Activated T-cell treated with anti-CD3 and anti-CD28 coated beads, Interleukin-2, amount 50 U/mL, for 24 hours (primary cell): Measurements from ENCODE around the gene MARCHF9.
"Not testable (repeated sequence)": the region's sequence is repeated elsewhere in the genome, so short reads cannot be mapped to it uniquely, and the experiment has no call there.

Source experiments
- DNase-seq: peaks from one replicate; pipeline ENCODE4 v3.0.0-alpha.2; 2020
- H3K27ac Mint-ChIP-seq: 2 replicates; pipeline ENCODE4 v1.8.0; 2020; ENCODE audit warnings: mild to moderate bottlenecking, mixed read lengths
- H3K27me3 Mint-ChIP-seq: 2 replicates; pipeline ENCODE4 v1.8.0; 2020; ENCODE audit warnings: mixed read lengths
- H3K36me3 Mint-ChIP-seq: 2 replicates; pipeline ENCODE4 v1.8.0; 2020; ENCODE audit warnings: low read depth, mixed read lengths
- H3K4me1 Mint-ChIP-seq: 2 replicates; pipeline ENCODE4 v1.8.0; 2020; ENCODE audit warnings: low read depth, mixed read lengths
- H3K4me3 Mint-ChIP-seq: 2 replicates; pipeline ENCODE4 v1.8.0; 2020; ENCODE audit warnings: mild to moderate bottlenecking, moderate library complexity, mixed read lengths
- H3K9me3 Mint-ChIP-seq: 2 replicates; pipeline ENCODE4 v1.8.0; 2020; ENCODE audit warnings: mixed read lengths

Gene MARCHF9

DNA sequence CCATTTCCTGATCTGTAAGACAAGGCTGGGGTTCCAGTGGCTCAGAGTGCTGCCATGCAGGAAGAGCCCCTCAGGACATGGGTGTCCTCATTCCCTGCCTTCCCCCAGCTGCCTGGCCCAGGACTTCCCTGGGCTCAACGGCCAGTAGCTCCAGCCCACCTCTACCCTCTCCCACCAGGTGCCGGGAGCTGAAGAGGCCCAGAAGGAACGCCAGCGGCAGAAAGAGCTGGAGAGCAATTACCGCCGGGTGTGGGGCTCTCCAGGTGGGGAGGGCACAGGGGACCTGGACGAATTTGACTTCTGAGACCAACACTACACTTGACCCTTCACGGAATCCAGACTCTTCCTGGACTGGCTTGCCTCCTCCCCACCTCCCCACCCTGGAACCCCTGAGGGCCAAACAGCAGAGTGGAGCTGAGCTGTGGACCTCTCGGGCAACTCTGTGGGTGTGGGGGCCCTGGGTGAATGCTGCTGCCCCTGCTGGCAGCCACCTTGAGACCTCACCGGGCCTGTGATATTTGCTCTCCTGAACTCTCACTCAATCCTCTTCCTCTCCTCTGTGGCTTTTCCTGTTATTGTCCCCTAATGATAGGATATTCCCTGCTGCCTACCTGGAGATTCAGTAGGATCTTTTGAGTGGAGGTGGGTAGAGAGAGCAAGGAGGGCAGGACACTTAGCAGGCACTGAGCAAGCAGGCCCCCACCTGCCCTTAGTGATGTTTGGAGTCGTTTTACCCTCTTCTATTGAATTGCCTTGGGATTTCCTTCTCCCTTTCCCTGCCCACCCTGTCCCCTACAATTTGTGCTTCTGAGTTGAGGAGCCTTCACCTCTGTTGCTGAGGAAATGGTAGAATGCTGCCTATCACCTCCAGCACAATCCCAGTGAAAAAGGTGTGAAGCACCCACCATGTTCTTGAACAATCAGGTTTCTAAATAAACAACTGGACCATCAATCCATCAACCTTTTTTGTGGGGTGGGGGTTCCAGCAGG, 34.0 kb upstream of the MARCHF9 start:
- no peak for DNase-seq
- peaks cover 70% of the 10 kb centered on the region for H3K36me3 Mint-ChIP-seq
- H3K9me3 Mint-ChIP-seq = no peaks in the 10 kb centered on the region
- H3K27me3 Mint-ChIP-seq = no peaks in the 10 kb centered on the region
- H3K4me1 Mint-ChIP-seq = peaks cover 4% of the 10 kb centered on the region
- H3K4me3 Mint-ChIP-seq = no peak overlapping the region
- H3K27ac Mint-ChIP-seq = peak overlapping the region; percentile 61

DNA sequence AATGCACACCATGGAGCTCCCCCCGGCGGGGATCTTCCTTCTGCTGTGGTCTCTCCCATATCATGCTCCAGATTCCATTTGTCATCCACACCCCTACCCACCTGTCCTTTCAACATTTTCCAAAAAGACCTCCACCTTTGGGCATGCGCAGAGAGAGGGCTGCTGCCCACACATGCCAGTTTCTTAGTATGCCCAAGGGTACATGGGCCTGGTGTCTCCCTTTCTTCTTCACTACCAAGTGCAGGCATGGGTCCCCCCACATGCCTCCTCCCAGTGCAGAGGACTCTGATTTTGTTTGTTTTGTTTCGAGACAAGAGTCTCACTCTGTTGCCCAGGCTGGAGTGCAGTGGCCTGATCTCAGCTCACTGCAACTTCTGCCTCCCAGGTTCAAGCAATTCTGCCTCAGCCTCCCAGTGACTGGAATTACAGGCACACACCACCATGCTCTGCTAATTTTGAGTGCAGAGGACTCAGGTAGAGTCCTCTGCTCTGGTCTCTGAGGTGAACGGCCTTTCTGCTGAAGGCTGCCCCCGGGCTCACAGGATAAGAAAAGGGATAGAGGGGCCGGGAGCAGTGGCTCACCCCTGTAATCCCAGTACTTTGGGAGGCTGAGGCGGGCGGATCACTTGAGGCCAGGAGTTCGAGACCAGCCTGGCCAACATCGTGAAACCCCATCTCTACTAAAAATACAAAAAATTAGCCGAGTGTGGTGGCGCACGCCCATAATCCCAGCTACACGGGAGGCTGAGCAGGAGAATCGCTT, 32.9 kb upstream of the MARCHF9 start:
- H3K4me3 Mint-ChIP-seq, H3K27me3 Mint-ChIP-seq, DNase-seq, H3K9me3 Mint-ChIP-seq, H3K4me1 Mint-ChIP-seq: not testable (repeated sequence)
- peak overlapping the region; percentile 55 for H3K27ac Mint-ChIP-seq
- peaks cover 67% of the 10 kb centered on the region for H3K36me3 Mint-ChIP-seq

DNA sequence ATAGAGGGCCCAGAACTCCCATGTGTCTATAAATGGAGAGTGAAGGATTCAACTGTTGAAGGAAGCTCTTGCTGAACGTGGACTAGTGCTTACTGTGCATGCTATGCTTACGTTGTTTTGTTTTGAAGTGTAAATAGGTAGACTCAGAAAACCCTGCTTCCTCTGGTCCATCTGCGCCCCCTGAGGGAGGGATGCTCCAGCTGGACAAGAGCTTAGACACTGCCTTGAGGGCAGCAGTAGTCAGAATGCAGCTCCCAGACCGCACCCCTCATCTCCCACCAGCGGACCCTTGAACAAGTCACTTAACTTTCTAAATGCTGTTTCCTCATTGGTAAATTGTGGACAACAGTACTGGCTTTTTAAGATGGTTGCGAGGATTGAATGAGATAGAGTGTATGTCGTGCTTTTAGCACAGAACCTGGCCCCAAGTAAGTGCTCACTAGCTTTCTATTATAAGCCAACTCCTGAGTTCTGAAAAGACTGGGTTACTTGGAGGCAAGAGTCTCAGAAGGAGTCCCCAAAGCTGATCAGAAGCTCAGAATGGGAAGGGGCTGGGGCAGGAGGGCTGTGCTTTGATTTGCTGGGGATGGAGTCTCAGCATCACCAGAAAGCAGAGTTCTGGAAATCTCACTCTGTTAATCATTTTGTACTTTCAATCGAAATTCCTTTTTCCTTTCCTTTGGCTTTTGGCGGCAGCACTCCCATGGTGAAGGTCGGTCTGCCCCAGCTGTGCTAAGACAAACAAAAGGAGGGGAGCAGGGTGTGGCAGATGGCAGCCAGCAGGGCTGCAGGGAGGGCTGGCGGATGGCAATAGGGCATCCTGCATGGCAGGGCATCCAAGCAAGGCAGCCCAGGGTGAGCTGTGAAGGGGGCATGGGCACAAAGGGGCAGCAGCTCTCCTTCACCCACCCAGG, 31.9 kb upstream of the MARCHF9 start:
- no peaks in the 10 kb centered on the region for H3K27me3 Mint-ChIP-seq
- H3K27ac Mint-ChIP-seq = peak overlapping the region; percentile 81
- no peaks in the 10 kb centered on the region for H3K9me3 Mint-ChIP-seq
- H3K4me1 Mint-ChIP-seq = peaks cover 5% of the 10 kb centered on the region
- DNase-seq = peak; percentile 30
- H3K4me3 Mint-ChIP-seq = no peak overlapping the region
- H3K36me3 Mint-ChIP-seq = peaks cover 71% of the 10 kb centered on the region

DNA sequence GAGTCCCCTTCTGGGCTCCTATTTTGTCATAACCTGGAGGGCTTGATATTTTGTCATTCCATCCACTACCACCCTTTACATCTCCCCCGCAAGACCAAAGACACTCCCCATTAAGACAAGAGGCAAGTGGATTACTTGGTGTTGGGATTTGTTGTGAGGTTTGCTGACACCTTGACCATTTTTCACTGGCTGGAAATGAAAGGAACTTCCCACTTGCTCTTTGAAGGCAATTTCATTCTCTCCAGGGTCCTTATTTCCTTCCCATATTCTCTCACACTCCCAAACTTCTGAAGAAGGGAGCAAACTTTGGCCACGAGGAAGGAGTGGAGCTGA, 31.3 kb upstream of the MARCHF9 start:
- H3K27me3 Mint-ChIP-seq = no peaks in the 10 kb centered on the region
- no peaks in the 10 kb centered on the region for H3K9me3 Mint-ChIP-seq
- H3K4me3 Mint-ChIP-seq = no peak overlapping the region
- peaks cover 71% of the 10 kb centered on the region for H3K36me3 Mint-ChIP-seq
- DNase-seq = no peak
- H3K27ac Mint-ChIP-seq = peak overlapping the region; percentile 81
- H3K4me1 Mint-ChIP-seq = peaks cover 5% of the 10 kb centered on the region

DNA sequence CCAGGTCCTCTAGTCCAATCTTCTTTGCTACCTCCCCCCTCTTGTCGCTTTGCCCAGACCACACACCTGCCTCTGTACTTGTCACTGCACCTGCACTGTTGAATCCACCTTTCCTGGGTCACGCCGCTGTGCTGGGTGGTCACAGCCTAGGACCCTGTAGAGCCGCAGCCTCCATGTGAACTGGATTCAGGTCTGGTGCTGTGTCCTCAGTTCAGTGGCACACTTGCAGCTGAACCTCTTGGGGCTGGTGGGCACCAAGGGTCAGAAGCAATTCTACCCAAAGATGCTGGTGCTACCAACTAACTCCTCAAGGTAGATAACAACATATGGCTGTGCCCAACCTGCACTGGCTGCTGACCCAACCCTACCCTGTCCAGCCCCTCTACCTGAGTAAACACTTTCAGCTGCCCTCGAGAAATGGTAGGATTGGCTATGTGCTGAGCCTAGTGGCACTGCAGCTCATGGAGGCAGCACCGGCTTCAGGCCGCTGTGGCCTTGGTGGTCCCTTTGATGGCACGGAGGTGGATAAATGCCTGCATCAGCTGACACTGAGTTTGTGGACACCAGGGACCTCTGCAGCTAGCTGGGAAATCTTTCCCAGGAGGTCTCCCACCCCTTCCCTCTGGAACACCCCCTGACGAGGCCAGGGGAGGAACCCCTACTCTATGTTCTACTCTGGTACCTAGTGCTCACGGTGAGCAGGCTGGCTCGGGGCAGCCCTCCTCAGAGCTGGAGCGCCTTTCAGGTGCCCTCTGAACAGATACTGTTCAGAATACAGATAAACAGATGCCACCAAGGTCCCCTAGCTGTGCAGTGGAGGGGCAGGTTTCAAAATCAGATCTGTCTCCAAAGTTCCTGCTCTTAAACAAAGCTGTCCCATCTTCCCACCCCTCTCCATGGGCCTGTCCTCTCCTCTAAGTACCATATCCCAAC, 30.6 kb upstream of the MARCHF9 start:
- Mint-ChIP-seq H3K36me3 (peaks cover 68% of the 10 kb centered on the region), H3K9me3 (no peaks in the 10 kb centered on the region), H3K4me1 (peaks cover 5% of the 10 kb centered on the region), H3K27me3 (no peaks in the 10 kb centered on the region), H3K4me3 (no peak overlapping the region), H3K27ac (peak overlapping the region; percentile 45)
- peak; percentile 31 for DNase-seq

DNA sequence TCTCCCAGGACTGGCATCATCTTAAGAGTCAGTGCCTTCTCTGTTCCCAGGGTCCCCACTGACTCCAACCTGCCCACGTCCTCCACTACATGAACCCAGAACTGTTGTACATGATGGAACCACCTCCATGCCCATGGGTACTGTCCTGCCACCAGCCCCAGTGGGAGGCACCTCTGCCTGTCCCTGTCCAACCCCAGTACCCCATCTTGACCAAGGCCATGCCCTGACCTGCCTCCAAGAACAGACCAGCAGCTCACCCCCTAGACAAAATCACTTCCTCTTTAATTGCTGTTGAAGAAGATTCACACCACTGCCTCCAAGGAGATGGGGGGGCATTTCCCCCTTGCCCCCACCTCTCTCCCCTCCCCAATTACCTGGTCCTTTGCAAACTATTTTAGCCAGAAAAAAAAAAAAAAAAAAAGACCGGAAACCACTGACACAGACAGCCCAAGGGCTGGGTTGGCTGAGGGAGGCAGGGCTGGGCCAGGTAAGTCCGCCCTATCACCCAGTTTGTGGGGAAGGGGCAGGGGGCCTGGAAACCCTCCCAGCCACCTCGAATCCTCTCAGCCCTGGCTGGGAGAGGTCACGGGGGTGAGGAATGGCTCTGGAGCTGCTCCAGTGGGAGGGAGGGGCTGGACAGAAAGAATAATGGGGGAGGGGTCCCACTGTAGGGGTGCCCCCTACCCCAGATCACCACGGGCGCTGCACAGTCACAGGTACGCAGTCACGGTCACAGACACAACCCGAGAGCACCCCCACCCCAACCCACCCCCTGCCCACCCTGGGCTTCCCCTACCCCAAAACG, 29.8 kb upstream of the MARCHF9 start:
- H3K4me1 Mint-ChIP-seq = peaks cover 5% of the 10 kb centered on the region
- no peak overlapping the region for H3K4me3 Mint-ChIP-seq
- peaks cover 68% of the 10 kb centered on the region for H3K36me3 Mint-ChIP-seq
- peak; percentile 28 for DNase-seq
- H3K27me3 Mint-ChIP-seq = no peaks in the 10 kb centered on the region
- peak overlapping the region; percentile 45 for H3K27ac Mint-ChIP-seq
- H3K9me3 Mint-ChIP-seq = no peaks in the 10 kb centered on the region

DNA sequence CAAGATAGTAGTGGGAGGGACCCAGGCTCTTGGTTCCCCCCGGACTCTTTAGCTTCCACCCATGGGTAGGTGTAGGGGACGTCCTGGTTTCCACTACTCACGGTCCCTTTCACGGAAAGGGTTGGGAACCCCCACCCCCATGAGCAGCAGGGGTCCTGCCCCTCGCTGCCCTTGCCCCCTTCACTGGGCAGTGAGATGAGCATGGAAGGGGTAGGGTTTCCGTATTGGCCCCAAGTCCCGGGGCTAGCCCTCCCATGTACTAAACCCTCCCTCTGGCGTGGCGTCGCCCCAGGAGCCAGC, 29.1 kb upstream of the MARCHF9 start:
- Mint-ChIP-seq H3K27ac (no peak overlapping the region), H3K4me3 (no peak overlapping the region), H3K36me3 (peaks cover 68% of the 10 kb centered on the region), H3K4me1 (peaks cover 5% of the 10 kb centered on the region), H3K9me3 (no peaks in the 10 kb centered on the region), H3K27me3 (no peaks in the 10 kb centered on the region)
- no peak for DNase-seq

DNA sequence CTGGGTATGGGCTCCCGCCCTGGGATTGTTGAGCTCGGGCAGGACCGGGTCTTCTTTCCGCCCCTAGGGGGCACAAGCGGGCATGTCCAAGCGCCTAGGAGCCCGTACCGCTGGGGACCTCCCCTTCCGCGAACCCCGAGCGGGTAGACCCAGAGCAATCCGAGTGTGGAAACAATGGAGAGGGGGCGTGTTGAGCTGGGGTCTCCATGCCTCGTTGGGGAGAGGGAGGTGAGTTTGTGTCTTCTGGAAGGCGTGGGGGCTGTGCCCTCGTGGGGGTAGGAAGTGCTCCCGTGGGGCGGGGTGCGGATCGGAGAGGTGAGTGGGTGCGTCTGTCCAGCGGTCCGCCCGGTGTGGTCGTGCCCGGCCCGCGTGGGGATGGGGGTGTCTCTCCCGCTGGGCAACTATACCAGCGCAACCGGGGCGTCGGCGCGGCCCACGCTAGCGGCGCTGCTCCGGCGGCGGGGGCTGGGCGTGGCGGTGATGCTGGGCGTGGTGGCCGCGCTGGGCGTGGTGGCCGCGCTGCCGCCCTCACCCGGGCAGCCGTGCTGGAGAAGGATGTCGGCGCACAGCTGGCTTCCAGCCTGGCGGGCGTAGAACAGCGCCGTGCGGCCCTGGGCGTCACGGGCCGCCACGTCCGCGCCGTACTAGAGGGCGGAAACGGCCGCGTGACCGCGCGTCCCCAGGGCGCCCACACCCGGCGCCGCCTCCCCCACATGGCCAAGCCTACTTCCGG, 28.6 kb upstream of the MARCHF9 start:
- DNase-seq = peak; percentile 40

DNA sequence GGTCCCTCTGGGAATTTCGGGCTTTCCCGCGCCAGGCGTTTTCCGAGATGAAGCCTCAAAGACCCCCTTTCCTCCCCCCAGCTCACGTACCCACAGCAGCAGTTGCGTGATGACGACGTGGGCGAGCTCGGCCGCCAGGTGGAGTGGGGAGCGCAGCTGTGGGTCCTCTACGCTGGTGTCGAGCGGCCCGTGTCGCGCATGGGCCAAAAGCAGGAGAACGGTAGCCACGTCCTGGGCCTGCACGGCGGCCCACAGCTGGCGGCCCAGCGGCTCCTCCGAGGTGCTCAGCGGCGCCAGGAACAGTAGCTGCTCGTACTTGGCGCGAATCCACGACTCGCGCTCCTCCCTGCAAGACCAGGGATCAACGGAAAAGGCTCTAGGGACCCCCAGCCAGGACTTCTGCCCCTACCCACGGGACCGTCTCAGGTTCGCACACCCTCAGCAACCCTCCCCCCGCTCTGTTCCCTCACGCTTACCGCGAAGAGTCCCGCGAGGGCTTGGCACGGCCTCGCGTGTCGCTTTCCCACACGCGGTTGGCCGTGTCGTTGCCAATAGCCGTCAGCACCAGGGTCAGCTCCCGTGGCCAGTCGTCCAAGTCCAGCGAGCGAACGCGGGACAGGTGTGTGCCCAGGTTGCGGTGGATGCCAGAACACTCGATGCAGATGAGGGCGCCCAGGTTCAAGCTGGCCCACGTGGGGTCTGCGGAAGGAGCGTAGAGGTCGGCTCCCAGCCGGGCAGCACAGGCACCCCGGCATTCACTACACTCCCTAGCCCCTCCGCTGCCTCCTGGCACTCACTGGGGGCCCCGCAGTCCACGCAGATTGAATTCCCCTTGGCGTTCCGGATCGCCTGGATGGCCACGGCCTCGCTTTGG, 27.8 kb upstream of the MARCHF9 start:
- no peaks in the 10 kb centered on the region for H3K27me3 Mint-ChIP-seq
- peaks cover 69% of the 10 kb centered on the region for H3K36me3 Mint-ChIP-seq
- H3K4me1 Mint-ChIP-seq = peaks cover 5% of the 10 kb centered on the region
- DNase-seq = no peak
- no peak overlapping the region for H3K27ac Mint-ChIP-seq
- H3K9me3 Mint-ChIP-seq = no peaks in the 10 kb centered on the region
- no peak overlapping the region for H3K4me3 Mint-ChIP-seq

More for the DNA sequence above, 28.6 kb upstream of the MARCHF9 start:
- H3K9me3 Mint-ChIP-seq = no peaks in the 10 kb centered on the region
- H3K27me3 Mint-ChIP-seq = no peaks in the 10 kb centered on the region
- H3K4me3 Mint-ChIP-seq = peak overlapping the region; percentile 56
- peaks cover 68% of the 10 kb centered on the region for H3K36me3 Mint-ChIP-seq
- H3K27ac Mint-ChIP-seq = peak overlapping the region; percentile 73
- peaks cover 5% of the 10 kb centered on the region for H3K4me1 Mint-ChIP-seq

DNA sequence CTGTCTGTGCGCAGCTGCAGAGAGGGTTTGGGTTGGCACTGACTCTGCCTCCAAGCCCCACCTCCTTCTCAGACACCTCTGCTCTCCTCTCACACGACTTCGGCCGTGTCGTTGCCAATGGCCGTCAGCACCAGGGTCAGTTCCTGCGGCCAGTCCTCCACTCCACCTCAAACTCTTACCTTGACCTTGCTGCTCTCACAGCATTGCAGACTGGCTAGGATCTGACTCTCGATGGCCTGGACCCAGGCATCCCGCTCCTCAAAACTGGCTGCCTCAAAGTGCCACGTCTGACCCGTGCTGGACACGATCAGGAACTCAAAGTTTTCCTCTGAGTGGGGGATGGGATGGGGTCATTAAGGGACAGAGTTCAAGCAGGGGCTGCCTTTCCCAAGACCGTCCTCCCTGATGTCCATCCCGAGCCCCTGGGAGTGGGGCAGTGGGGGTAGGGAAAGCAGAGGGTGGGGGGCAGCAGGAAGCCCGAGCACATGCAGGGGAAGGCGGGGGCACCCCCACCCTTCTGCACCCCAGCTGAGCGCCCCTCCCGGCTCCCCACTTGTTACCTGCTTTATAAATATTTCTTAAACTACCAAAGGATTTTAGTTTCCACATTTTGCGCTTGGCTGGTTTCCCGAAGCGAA, 27.0 kb upstream of the MARCHF9 start:
- peaks cover 73% of the 10 kb centered on the region for H3K36me3 Mint-ChIP-seq

DNA sequence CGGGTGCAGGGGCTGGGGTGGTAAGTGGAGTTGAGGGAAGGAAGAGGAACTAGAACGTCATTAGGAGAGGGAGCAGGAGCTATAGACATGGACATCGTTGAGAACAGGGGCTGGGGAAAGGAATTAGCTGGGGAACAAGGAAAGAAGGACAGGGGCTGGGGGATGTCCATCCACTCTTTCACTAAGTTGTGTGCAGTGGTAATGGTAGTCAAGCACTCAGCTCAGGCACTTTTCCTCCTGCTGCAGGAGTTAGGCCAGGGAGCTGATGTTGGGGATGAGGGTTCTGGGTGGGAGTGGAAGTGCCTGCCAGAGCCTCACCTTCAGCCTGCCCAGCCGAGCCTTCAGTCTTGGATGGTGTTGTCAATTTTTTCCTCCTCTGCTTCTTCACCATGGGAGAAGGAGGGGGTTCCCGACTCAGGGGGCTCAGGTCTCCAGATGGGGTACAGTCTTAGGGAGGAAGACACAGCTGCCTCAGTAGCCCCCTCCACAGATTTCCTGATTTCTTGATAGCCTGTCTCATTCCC, 25.5 kb upstream of the MARCHF9 start:
- Mint-ChIP-seq H3K4me1 (peaks cover 5% of the 10 kb centered on the region), H3K27me3 (no peaks in the 10 kb centered on the region), H3K9me3 (no peaks in the 10 kb centered on the region), H3K4me3 (no peak overlapping the region), H3K36me3 (peaks cover 88% of the 10 kb centered on the region), H3K27ac (peak overlapping the region; percentile 44)
- no peak for DNase-seq

More for the DNA sequence above, 27.0 kb upstream of the MARCHF9 start:
- DNase-seq = no peak
- no peaks in the 10 kb centered on the region for H3K9me3 Mint-ChIP-seq
- no peaks in the 10 kb centered on the region for H3K27me3 Mint-ChIP-seq
- peak overlapping the region; percentile 7 for H3K27ac Mint-ChIP-seq
- H3K4me3 Mint-ChIP-seq = no peak overlapping the region
- H3K4me1 Mint-ChIP-seq = peaks cover 5% of the 10 kb centered on the region
